Measurements from ENCODE around the gene HES1. TPM values are rescaled to one million over a fixed set of nuclear protein-coding genes. Genes with fewer than 3 reads are reported as not detected.
A peak's percentile ranks its signal among the peaks of the same experiment; 100 is the strongest.
"Not testable (repeated sequence)": the region's sequence is repeated elsewhere in the genome, so short reads cannot be mapped to it uniquely, and the experiment has no call there.

HES1 gene
- total RNA-seq, 1 donor from 2014 or later: 142 TPM

- H3K4me1 Mint-ChIP-seq (ENCODE audit: low read depth): peaks cover 35% of the 10 kb centered on the region
- no peaks in the 10 kb centered on the region for H3K9me3 Mint-ChIP-seq (ENCODE audit: low read depth)
- H3K27ac Mint-ChIP-seq: no peak overlapping the region
- TF ChIP-seq CTCF (IDR thresholded peaks at IDR 0.05; ENCODE audit: unreplicated experiment): no peak
- no peak for DNase-seq (ENCODE audit: low spot score, unreplicated experiment)
- peaks cover 5% of the 10 kb centered on the region for H3K27me3 Mint-ChIP-seq
- no peaks in the 10 kb centered on the region for H3K36me3 Mint-ChIP-seq (ENCODE audit: insufficient read depth)
- no peak overlapping the region for H3K4me3 Mint-ChIP-seq (ENCODE audit: low read depth)
Measured at GRCh38 chr3:194089357-194090177, 46.4 kb upstream of the HES1 start.

DNA sequence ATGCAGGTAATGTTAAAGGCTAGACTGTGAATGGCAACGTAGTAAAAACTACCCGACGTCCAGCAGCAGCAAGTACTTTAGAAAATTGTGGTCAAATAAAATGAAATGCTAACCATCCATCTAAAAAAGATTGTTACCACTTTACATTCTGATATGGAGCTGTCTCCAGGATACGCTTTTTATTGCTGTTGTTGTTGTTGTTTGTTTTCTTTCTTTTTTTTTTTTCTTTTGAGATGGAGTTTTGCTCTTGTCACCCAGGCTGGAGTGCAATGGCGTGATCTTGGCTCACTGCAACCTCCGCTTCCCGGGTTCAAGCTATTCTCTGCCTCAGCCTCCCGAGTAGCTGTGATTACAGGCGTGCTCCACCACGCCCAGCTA lies 45.8 kb upstream of the HES1 start:
- H3K4me3 Mint-ChIP-seq (ENCODE audit: low read depth); H3K27me3 Mint-ChIP-seq; H3K9me3 Mint-ChIP-seq (ENCODE audit: low read depth); H3K27ac Mint-ChIP-seq; DNase-seq (ENCODE audit: low spot score, unreplicated experiment); H3K36me3 Mint-ChIP-seq (ENCODE audit: insufficient read depth): not testable (repeated sequence)
- peaks cover 35% of the 10 kb centered on the region for H3K4me1 Mint-ChIP-seq (ENCODE audit: low read depth)

DNA sequence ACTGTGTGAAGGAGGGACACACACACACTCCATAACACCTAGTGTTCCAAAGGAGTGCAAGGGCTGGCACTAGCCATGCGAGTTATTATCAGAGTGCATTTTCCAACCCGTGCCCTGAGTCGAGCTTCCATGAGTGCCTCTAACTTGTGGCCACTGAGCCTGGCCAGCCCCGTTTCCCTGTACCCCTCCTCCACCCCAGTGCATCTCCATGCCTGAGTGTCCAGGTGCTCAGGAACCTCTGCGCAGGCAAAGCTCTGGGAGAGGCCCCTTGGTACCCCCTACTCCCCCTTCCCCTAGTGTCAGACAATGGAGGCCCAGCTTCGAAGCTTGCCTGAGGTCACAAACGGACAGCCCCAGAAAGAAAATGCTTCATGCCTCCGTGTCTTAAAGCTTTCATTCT lies 45.2 kb upstream of the HES1 start:
- Mint-ChIP-seq H3K27ac (no peak overlapping the region), H3K36me3 (ENCODE audit: insufficient read depth) (no peaks in the 10 kb centered on the region), H3K9me3 (ENCODE audit: low read depth) (no peaks in the 10 kb centered on the region), H3K4me3 (ENCODE audit: low read depth) (no peak overlapping the region), H3K4me1 (ENCODE audit: low read depth) (peaks cover 35% of the 10 kb centered on the region), H3K27me3 (peaks cover 5% of the 10 kb centered on the region)
- TF ChIP-seq CTCF (IDR thresholded peaks at IDR 0.05; ENCODE audit: unreplicated experiment): no peak
- DNase-seq (ENCODE audit: low spot score, unreplicated experiment): no peak

DNA sequence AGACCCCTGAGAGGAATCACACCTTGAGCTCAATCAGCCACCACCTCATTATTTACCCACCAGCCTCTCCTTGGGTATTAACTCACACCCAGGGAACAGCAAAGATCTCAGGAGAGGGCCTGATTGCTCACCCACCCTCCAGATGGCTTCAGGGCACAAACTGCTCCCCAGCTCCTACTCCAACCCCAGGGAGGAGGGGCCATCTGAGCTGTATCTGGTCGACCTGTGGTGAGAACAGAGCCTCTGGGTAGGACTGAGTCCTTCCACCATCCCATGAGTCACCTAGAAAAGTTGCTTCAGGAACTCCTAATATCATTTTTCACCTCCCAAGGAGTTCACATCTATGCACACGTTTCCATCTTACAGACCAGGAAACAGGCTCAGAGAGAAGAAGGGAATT lies 44.8 kb upstream of the HES1 start:
- H3K4me3 Mint-ChIP-seq (ENCODE audit: low read depth): no peak overlapping the region
- peaks cover 32% of the 10 kb centered on the region for H3K4me1 Mint-ChIP-seq (ENCODE audit: low read depth)
- no peak overlapping the region for H3K27ac Mint-ChIP-seq
- peaks cover 5% of the 10 kb centered on the region for H3K27me3 Mint-ChIP-seq
- TF ChIP-seq CTCF (IDR thresholded peaks at IDR 0.05; ENCODE audit: unreplicated experiment): no peak
- no peaks in the 10 kb centered on the region for H3K36me3 Mint-ChIP-seq (ENCODE audit: insufficient read depth)
- no peak for DNase-seq (ENCODE audit: low spot score, unreplicated experiment)
- no peaks in the 10 kb centered on the region for H3K9me3 Mint-ChIP-seq (ENCODE audit: low read depth)

GRCh38 chr3:194091897-194092296 lies 44.1 kb upstream of the HES1 start:
- DNase-seq (ENCODE audit: low spot score, unreplicated experiment); H3K36me3 Mint-ChIP-seq (ENCODE audit: insufficient read depth); H3K27me3 Mint-ChIP-seq; H3K9me3 Mint-ChIP-seq (ENCODE audit: low read depth); H3K27ac Mint-ChIP-seq; H3K4me3 Mint-ChIP-seq (ENCODE audit: low read depth): not testable (repeated sequence)
- peaks cover 27% of the 10 kb centered on the region for H3K4me1 Mint-ChIP-seq (ENCODE audit: low read depth)

- H3K27ac Mint-ChIP-seq: peak overlapping the region; percentile 86
Measured at GRCh38 chr3:194092881-194093301, 43.1 kb upstream of the HES1 start.

More at GRCh38 chr3:194092881-194093301, 43.1 kb upstream of the HES1 start:
- TF ChIP-seq CTCF (IDR thresholded peaks at IDR 0.05; ENCODE audit: unreplicated experiment): no peak
- Mint-ChIP-seq H3K4me3 (ENCODE audit: low read depth) (no peak overlapping the region), H3K36me3 (ENCODE audit: insufficient read depth) (no peaks in the 10 kb centered on the region), H3K27me3 (no peaks in the 10 kb centered on the region), H3K4me1 (ENCODE audit: low read depth) (peaks cover 29% of the 10 kb centered on the region), H3K9me3 (ENCODE audit: low read depth) (no peaks in the 10 kb centered on the region)
- no peak for DNase-seq (ENCODE audit: low spot score, unreplicated experiment)

Data from progenitor cell of endocrine pancreas (in vitro differentiated cells).